ENCODE results near the gene TMPRSS5.
"Not testable (repeated sequence)": the region's sequence is repeated elsewhere in the genome, so short reads cannot be mapped to it uniquely, and the experiment has no call there.

The TMPRSS5 gene

GRCh38 chr11:113697111-113697510 is 9.0 kb downstream of the TMPRSS5 start:
- DNase-seq = no peak

GRCh38 chr11:113695207-113695606 is 10.9 kb downstream of the TMPRSS5 start:
- DNase-seq = no peak

GRCh38 chr11:113694390-113694789 is 11.7 kb downstream of the TMPRSS5 start:
- no peak for DNase-seq

GRCh38 chr11:113693030-113693429 is 13.1 kb downstream of the TMPRSS5 start:
- DNase-seq = no peak

- no peak for DNase-seq
Observed at GRCh38 chr11:113690619-113691569, 15.2 kb downstream of the TMPRSS5 start.

- DNase-seq = no peak
Observed at GRCh38 chr11:113689768-113690618, 16.1 kb downstream of the TMPRSS5 start.

GRCh38 chr11:113685654-113686359 is 20.3 kb downstream of the TMPRSS5 start:
- no peak for DNase-seq

GRCh38 chr11:113684496-113684895 is 21.6 kb downstream of the TMPRSS5 start:
- DNase-seq = no peak

- DNase-seq = no peak
Observed at GRCh38 chr11:113683481-113684046, 22.5 kb downstream of the TMPRSS5 start.

GRCh38 chr11:113681711-113682413 is 24.2 kb downstream of the TMPRSS5 start:
- DNase-seq = no peak

- no peak for DNase-seq
Observed at GRCh38 chr11:113681282-113681681, 24.8 kb downstream of the TMPRSS5 start.

GRCh38 chr11:113677685-113678084 is 28.4 kb downstream of the TMPRSS5 start:
- DNase-seq = no peak

- no peak for DNase-seq
Observed at GRCh38 chr11:113675565-113675964, 30.5 kb downstream of the TMPRSS5 start.

GRCh38 chr11:113675003-113675561 is 31.0 kb downstream of the TMPRSS5 start:
- no peak for DNase-seq

GRCh38 chr11:113674397-113674685 is 31.8 kb downstream of the TMPRSS5 start:
- no peak for DNase-seq

GRCh38 chr11:113673550-113674396 is 32.3 kb downstream of the TMPRSS5 start:
- no peak for DNase-seq

GRCh38 chr11:113671914-113672313 is 34.2 kb downstream of the TMPRSS5 start:
- not testable (repeated sequence) for DNase-seq

- DNase-seq = no peak
Observed at GRCh38 chr11:113670831-113671215, 35.3 kb downstream of the TMPRSS5 start.

- no peak for DNase-seq
Observed at GRCh38 chr11:113670149-113670830, 35.8 kb downstream of the TMPRSS5 start.

- no peak for DNase-seq
Observed at GRCh38 chr11:113668255-113668654, 37.9 kb downstream of the TMPRSS5 start.
